ENCODE data around the gene UQCC5.

DNA sequence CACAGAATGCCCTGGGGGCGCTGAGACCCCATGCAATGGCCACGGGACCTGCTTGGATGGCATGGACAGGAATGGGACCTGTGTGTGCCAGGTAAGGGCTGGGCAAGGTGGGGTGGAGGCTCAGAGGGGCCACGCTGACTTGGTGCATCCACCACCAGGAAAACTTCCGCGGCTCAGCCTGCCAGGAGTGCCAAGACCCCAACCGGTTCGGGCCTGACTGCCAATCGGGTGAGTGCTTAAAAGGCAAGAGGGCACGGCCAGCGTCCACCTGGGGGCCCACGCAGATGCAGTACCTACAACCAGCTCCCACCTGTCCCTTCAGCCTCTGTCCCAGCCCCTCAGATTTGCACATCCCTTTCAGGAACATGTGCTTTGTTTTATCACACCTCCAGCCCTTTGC lies 34.4 kb upstream of the UQCC5 start:
- TF ChIP-seq, protein P1, sequence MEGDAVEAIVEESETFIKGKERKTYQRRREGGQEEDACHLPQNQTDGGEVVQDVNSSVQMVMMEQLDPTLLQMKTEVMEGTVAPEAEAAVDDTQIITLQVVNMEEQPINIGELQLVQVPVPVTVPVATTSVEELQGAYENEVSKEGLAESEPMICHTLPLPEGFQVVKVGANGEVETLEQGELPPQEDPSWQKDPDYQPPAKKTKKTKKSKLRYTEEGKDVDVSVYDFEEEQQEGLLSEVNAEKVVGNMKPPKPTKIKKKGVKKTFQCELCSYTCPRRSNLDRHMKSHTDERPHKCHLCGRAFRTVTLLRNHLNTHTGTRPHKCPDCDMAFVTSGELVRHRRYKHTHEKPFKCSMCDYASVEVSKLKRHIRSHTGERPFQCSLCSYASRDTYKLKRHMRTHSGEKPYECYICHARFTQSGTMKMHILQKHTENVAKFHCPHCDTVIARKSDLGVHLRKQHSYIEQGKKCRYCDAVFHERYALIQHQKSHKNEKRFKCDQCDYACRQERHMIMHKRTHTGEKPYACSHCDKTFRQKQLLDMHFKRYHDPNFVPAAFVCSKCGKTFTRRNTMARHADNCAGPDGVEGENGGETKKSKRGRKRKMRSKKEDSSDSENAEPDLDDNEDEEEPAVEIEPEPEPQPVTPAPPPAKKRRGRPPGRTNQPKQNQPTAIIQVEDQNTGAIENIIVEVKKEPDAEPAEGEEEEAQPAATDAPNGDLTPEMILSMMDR (IDR thresholded peaks at IDR 0.05; ENCODE audit: borderline replicate concordance, extremely low read depth, low read length, poor library complexity, severe bottlenecking): no peak
- no peak for TF ChIP-seq EZH2 (IDR thresholded peaks at IDR 0.05; ENCODE audit: borderline replicate concordance, low read depth, low read length, severe bottlenecking)
